Inflammatory macrophage (primary cell): ENCODE data around the gene CFLAR.
"Not testable (repeated sequence)": the region's sequence is repeated elsewhere in the genome, so short reads cannot be mapped to it uniquely, and the experiment has no call there.

Experiments used
- DNase-seq, 2 donors: peaks; one replicate each; pipeline ENCODE4 v3.0.0-alpha.2; 2020 to 2022
- total RNA-seq, 18 experiments: gene quantifications; one replicate each; lab custom pipeline; 2026; ENCODE audit warnings: mixed read lengths in 6 of 18, inconsistent platforms in 2 of 18; lab: John Stamatoyannopoulos, UW

Gene CFLAR
- total RNA-seq: 152 to 1,589 (median 238) reads per million in 18 experiments

- peak; percentile 85 to 89 for DNase-seq
These were observed at the start of gene CFLAR for GRCh38 chr2:201116115-201116958. TSS of gene CFLAR (plus strand) at chr2:201116164. CDS start at chr2:201129866, 13,702 bp downstream.

- peak in 1 of 2 donors; percentile 14 for DNase-seq
These were observed 45.0 kb upstream of the CFLAR start for GRCh38 chr2:201070948-201071478.

- DNase-seq: peak; percentile 95 to 97
These were observed 44.3 kb upstream of the CFLAR start, which contains the start of the genes HYCC2 and NDUFB3 for GRCh38 chr2:201071479-201072200. TSS of gene HYCC2 (minus strand) at chr2:201071671. CDS start at chr2:201024009, 47,662 bp downstream. TSS of gene NDUFB3 (plus strand) at chr2:201072001. CDS start at chr2:201078883, 6,882 bp downstream.

GRCh38 chr2:201072201-201072530 lies 43.8 kb upstream of the CFLAR start:
- DNase-seq: no peak

- DNase-seq: no peak
These were observed 42.9 kb upstream of the CFLAR start for GRCh38 chr2:201073071-201073470.

- no peak for DNase-seq
These were observed 41.0 kb upstream of the CFLAR start for GRCh38 chr2:201074996-201075395.

GRCh38 chr2:201084863-201085262 lies 31.1 kb upstream of the CFLAR start:
- DNase-seq: peak; percentile 81 to 87

- no peak for DNase-seq
These were observed 25.4 kb upstream of the CFLAR start for GRCh38 chr2:201090574-201090973.

GRCh38 chr2:201093573-201093972 lies 22.4 kb upstream of the CFLAR start:
- peak; percentile 47 to 95 for DNase-seq

- DNase-seq: no peak
These were observed 15.5 kb upstream of the CFLAR start for GRCh38 chr2:201100497-201100896.

- DNase-seq: no peak
These were observed 10.2 kb upstream of the CFLAR start for GRCh38 chr2:201105759-201106158.

GRCh38 chr2:201107624-201108023 lies 8.3 kb upstream of the CFLAR start:
- no peak for DNase-seq

GRCh38 chr2:201108341-201108740 lies 7.6 kb upstream of the CFLAR start:
- no peak for DNase-seq

- no peak for DNase-seq
These were observed 6.8 kb upstream of the CFLAR start for GRCh38 chr2:201109186-201109585.

- no peak for DNase-seq
These were observed 5.3 kb upstream of the CFLAR start for GRCh38 chr2:201110615-201111014.

- DNase-seq: no peak
These were observed 4.9 kb upstream of the CFLAR start for GRCh38 chr2:201111096-201111495.

GRCh38 chr2:201114350-201114749 lies 1.6 kb upstream of the CFLAR start:
- no peak for DNase-seq

- DNase-seq: no peak
These were observed 1.1 kb upstream of the CFLAR start for GRCh38 chr2:201114846-201115245.

- DNase-seq: peak; percentile 73 to 90
These were observed 1.2 kb downstream of the CFLAR start for GRCh38 chr2:201116959-201117734.

- DNase-seq: not testable (repeated sequence)
These were observed 1.8 kb downstream of the CFLAR start for GRCh38 chr2:201117735-201118094.

- peak; percentile 80 to 88 for DNase-seq
These were observed 2.4 kb downstream of the CFLAR start for GRCh38 chr2:201118121-201118960.
